Body of pancreas (tissue), 4 donors: ENCODE results near the gene PLD6.

Experiments used
- CTCF ChIP-seq, 7 experiments: fragments of 450-650 bp in 4 of 7; fragments of 200-600 bp in 3 of 7; sonication (generic) in 3 of 7; IDR thresholded peaks; one replicate each; pipeline ENCODE4 v1.5.1; 2016 to 2019; ENCODE audit warnings: antibody characterized with exemption in 7 of 7
- POLR2A ChIP-seq, 3 donors: fragments of 450-650 bp; IDR thresholded peaks; one replicate each; pipeline ENCODE4 v1.6.1; 2016; ENCODE audit warnings: antibody characterized with exemption in 3 of 3, mild to moderate bottlenecking in 2 of 3

- TF ChIP-seq CTCF (IDR thresholded peaks at IDR 0.05) (no peak), POLR2A (IDR thresholded peaks at IDR 0.05) (peak in 1 of 3 donors; percentile 42)
Observed at GRCh38 chr17:17206124-17206912, at the start of gene PLD6.
